Measurements from ENCODE around the gene PDZRN3. TPM values are rescaled to one million over a fixed set of nuclear protein-coding genes. Genes with fewer than 3 reads are reported as not detected.

The PDZRN3 gene
- total and polyA plus RNA-seq, 4 donors, result 0.69 to 1.8 (median 0.92) TPM

GRCh38 chr3:73398084-73398483, 226.7 kb downstream of the PDZRN3 start:
- Histone ChIP-seq H3K36me3 (ENCODE audit: control insufficient read depth in 4 of 4, insufficient read depth in 3 of 4, low read depth in 1 of 4, low read length in 3 of 4) (no peaks in the 10 kb centered on the region), H3K4me1 (ENCODE audit: control insufficient read depth in 4 of 4, insufficient read depth in 4 of 4, low read length in 3 of 4) (no peaks in the 10 kb centered on the region), H3K27ac (ENCODE audit: low read depth in 1 of 2, low read length in 2 of 2) (no peak overlapping the region), H3K9ac (ENCODE audit: low read depth in 1 of 2, low read length in 2 of 2) (no peak overlapping the region), H3K27me3 (ENCODE audit: control insufficient read depth in 4 of 4, insufficient read depth in 4 of 4, low read length in 3 of 4) (peaks cover 0 to 3% (median 0%) of the 10 kb centered on the region in 4 donors), H3K4me3 (ENCODE audit: low read depth in 1 of 3, low read length in 3 of 3) (no peak overlapping the region), H3K9me3 (ENCODE audit: control insufficient read depth in 4 of 4, low read length in 3 of 4) (no peaks in the 10 kb centered on the region)
- DNase-seq (ENCODE audit: low spot score), result no peak
- 89% methylated on average over 8 of the region's 8 CpGs for WGBS
- TF ChIP-seq CTCF (IDR thresholded peaks at IDR 0.05; ENCODE audit: low read depth, low read length, missing input control) (no peak), HNF4G (IDR thresholded peaks at IDR 0.05) (no peak), SP1 (IDR thresholded peaks at IDR 0.05) (no peak), REST (IDR thresholded peaks at IDR 0.05) (no peak), TAF1 (conservative IDR thresholded peaks at IDR 0.05) (no peak), EGR1 (IDR thresholded peaks at IDR 0.05; ENCODE audit: low read depth in 2 of 2) (no peak), FOXA1 (IDR thresholded peaks at IDR 0.05) (no peak), NR2F2 (IDR thresholded peaks at IDR 0.05) (no peak), RAD21 (IDR thresholded peaks at IDR 0.05) (no peak), JUND (IDR thresholded peaks at IDR 0.05) (no peak)
- TF ChIP-seq, protein P1, sequence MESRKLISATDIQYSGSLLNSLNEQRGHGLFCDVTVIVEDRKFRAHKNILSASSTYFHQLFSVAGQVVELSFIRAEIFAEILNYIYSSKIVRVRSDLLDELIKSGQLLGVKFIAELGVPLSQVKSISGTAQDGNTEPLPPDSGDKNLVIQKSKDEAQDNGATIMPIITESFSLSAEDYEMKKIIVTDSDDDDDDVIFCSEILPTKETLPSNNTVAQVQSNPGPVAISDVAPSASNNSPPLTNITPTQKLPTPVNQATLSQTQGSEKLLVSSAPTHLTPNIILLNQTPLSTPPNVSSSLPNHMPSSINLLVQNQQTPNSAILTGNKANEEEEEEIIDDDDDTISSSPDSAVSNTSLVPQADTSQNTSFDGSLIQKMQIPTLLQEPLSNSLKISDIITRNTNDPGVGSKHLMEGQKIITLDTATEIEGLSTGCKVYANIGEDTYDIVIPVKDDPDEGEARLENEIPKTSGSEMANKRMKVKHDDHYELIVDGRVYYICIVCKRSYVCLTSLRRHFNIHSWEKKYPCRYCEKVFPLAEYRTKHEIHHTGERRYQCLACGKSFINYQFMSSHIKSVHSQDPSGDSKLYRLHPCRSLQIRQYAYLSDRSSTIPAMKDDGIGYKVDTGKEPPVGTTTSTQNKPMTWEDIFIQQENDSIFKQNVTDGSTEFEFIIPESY (IDR thresholded peaks at IDR 0.05), result no peak

DNA sequence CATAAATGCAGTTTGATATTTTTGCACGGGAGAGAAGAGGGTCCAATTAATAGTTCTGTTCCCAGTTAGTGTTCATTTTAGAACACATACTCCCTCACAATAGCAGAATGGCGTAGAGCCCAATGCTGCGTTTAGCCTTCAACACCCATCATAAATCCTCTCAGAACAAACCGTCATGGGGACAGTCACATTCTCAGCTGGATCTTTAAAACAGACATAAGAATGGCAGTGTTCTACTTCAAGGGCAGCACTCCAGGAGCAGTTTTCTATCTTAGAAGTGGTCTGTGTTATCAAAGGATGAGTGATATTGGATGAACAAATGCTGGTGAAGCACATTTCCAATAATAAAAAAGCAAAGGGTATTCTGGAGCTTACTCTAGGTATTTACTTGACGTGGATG, 230.5 kb downstream of the PDZRN3 start:
- TF ChIP-seq, protein P2, sequence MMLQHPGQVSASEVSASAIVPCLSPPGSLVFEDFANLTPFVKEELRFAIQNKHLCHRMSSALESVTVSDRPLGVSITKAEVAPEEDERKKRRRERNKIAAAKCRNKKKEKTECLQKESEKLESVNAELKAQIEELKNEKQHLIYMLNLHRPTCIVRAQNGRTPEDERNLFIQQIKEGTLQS (IDR thresholded peaks at IDR 0.05), result no peak
- TF ChIP-seq RAD21 (IDR thresholded peaks at IDR 0.05), result no peak
- no peak for TF ChIP-seq TAF1 (conservative IDR thresholded peaks at IDR 0.05)
- TF ChIP-seq, protein P3, sequence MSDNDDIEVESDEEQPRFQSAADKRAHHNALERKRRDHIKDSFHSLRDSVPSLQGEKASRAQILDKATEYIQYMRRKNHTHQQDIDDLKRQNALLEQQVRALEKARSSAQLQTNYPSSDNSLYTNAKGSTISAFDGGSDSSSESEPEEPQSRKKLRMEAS (IDR thresholded peaks at IDR 0.05), result no peak
- TF ChIP-seq GABPA (IDR thresholded peaks at IDR 0.05 in 1 of 2, conservative IDR thresholded peaks at IDR 0.05 in 1 of 2), result no peak
- H3K36me3 ChIP-seq (ENCODE audit: control insufficient read depth in 4 of 4, insufficient read depth in 3 of 4, low read depth in 1 of 4, low read length in 3 of 4), result no peaks in the 10 kb centered on the region
- H3K27me3 ChIP-seq (ENCODE audit: control insufficient read depth in 4 of 4, insufficient read depth in 4 of 4, low read length in 3 of 4), result no peaks in the 10 kb centered on the region
- no peak for DNase-seq (ENCODE audit: low spot score)
- no peak overlapping the region for H3K27ac ChIP-seq (ENCODE audit: low read depth in 1 of 2, low read length in 2 of 2)
- no peak overlapping the region for H3K4me3 ChIP-seq (ENCODE audit: low read depth in 1 of 3, low read length in 3 of 3)
- H3K9me3 ChIP-seq (ENCODE audit: control insufficient read depth in 4 of 4, low read length in 3 of 4), result no peaks in the 10 kb centered on the region
- no peak overlapping the region for H3K9ac ChIP-seq (ENCODE audit: low read depth in 1 of 2, low read length in 2 of 2)
- no peaks in the 10 kb centered on the region for H3K4me1 ChIP-seq (ENCODE audit: control insufficient read depth in 4 of 4, insufficient read depth in 4 of 4, low read length in 3 of 4)
- 85% methylated on average over 5 of the region's 5 CpGs for WGBS
